22Rv1 (cell line): ENCODE measurements around the gene FOXRED1.
A peak's percentile ranks its signal among the peaks of the same experiment; 100 is the strongest.

ENCODE experiments used
- H3K27ac ChIP-seq: fragments of 450-650 bp; 2 replicates; pipeline ENCODE4 v1.5.1; 2017
- ZFX ChIP-seq: fragments of 450-650 bp; IDR thresholded peaks from 2 replicates; pipeline ENCODE4 v1.6.1; 2017; ENCODE audit warnings: antibody characterized with exemption, borderline replicate concordance
- TF ChIP-seq, protein P1 (sequence below): fragments of 450-650 bp; IDR thresholded peaks from 2 replicates; pipeline ENCODE4 v1.5.1; 2017; ENCODE audit warnings: mild to moderate bottlenecking

FOXRED1 gene

GRCh38 chr11:126257144-126257543 lies 11.8 kb upstream of the FOXRED1 start:
- no peak overlapping the region for H3K27ac ChIP-seq
- TF ChIP-seq, protein P1, sequence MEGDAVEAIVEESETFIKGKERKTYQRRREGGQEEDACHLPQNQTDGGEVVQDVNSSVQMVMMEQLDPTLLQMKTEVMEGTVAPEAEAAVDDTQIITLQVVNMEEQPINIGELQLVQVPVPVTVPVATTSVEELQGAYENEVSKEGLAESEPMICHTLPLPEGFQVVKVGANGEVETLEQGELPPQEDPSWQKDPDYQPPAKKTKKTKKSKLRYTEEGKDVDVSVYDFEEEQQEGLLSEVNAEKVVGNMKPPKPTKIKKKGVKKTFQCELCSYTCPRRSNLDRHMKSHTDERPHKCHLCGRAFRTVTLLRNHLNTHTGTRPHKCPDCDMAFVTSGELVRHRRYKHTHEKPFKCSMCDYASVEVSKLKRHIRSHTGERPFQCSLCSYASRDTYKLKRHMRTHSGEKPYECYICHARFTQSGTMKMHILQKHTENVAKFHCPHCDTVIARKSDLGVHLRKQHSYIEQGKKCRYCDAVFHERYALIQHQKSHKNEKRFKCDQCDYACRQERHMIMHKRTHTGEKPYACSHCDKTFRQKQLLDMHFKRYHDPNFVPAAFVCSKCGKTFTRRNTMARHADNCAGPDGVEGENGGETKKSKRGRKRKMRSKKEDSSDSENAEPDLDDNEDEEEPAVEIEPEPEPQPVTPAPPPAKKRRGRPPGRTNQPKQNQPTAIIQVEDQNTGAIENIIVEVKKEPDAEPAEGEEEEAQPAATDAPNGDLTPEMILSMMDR: no peak
- TF ChIP-seq ZFX: no peak

DNA sequence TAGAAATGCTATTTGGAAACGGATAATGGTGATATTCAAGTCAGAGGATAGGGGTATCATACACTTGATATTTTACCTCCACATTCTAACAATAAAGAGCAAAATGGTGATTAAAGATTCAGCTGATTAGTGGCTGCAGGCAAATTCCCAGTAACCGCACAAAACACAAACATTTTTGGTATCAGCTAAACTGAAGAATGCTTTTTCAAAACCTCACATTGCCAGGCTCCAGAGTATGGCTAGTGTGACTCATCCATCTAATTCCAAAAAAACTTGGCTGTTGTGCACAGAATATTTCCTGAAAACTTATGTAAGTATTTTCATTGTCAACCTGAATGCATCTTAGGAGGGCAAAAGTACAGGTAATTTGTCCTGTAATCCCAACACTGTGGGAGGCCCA lies 11.2 kb upstream of the FOXRED1 start:
- no peak overlapping the region for H3K27ac ChIP-seq
- TF ChIP-seq, protein P1: no peak
- TF ChIP-seq ZFX: no peak

GRCh38 chr11:126262216-126262615 lies 6.7 kb upstream of the FOXRED1 start:
- TF ChIP-seq, protein P1: no peak
- TF ChIP-seq ZFX: no peak
- peak overlapping the region; percentile 28; the same call in 1 of the 2 replicates for H3K27ac ChIP-seq

- H3K27ac ChIP-seq: 0 out of 2 replicates have a peak overlapping the region, but pooled peaks have one; percentile 2
- no peak for TF ChIP-seq ZFX
- TF ChIP-seq, protein P1: no peak
Measured at GRCh38 chr11:126263489-126263888, 5.5 kb upstream of the FOXRED1 start.

- H3K27ac ChIP-seq: no peak overlapping the region
- TF ChIP-seq, protein P1: no peak
- no peak for TF ChIP-seq ZFX
Measured at GRCh38 chr11:126265811-126266210, 3.1 kb upstream of the FOXRED1 start.

DNA sequence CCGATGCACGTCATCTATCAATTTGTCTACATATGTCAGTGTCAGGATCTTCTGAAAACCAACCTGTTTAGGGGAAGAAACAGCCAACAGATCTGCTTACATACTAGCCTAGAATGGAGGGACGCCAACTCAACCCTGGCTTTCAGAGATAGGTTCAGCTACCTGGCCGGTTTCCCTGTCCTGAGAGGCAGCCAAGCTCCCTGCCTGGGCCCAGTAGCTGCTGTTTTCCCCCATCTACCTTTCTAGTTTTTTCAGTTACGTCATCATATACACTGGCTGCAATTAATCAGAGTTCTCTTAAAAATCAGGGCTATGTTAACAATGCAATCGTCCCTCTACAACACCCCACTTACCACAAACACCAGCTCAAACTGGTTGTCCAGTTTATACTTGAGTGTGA lies 1.3 kb upstream of the FOXRED1 start:
- H3K27ac ChIP-seq: peak overlapping the region; percentile 80
- TF ChIP-seq, protein P1: no peak
- no peak for TF ChIP-seq ZFX

DNA sequence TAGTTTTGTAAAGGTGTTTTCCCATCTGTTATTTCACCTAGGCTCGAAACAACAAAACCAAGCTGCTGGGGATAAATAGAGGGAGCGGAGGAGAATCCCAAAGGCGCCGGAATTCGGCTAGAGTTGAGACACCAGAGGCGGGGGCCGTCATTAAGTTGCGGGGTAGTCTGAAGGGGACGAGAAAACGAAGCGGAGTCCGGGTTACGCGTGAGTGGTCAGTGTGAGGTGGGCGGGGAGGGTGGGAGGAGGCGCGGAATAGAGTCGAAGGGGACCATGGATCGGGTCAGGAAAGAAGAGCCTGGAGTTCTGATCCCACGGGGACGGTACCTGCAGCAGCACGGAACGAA lies 620 bp upstream of the FOXRED1 start:
- no peak for TF ChIP-seq ZFX
- TF ChIP-seq, protein P1: no peak
- peak overlapping the region; percentile 80 for H3K27ac ChIP-seq
